Thoracic aorta (tissue), 2 donors: ENCODE data around the gene MYOM1. TPM values are rescaled to one million over a fixed set of nuclear protein-coding genes. Genes with fewer than 3 reads are reported as not detected.
A peak's percentile ranks its signal among the peaks of the same experiment; 100 is the strongest.

Experiments
- ATAC-seq: fragments of 150-250 bp; one replicate; pipeline ENCODE4 v1.8.0; 2017; ENCODE audit warnings: low read depth; ENCODE audit not compliant: insufficient number of reproducible peaks, low FRiP score
- DNase-seq: peaks from one replicate; pipeline ENCODE4 v3.0.0-alpha.2; 2020; ENCODE audit warnings: low spot score
- H3K27ac ChIP-seq, 2 donors: fragments of 200-600 bp; sonication (generic); 1 replicate in 1 of 2; 2 replicates in 1 of 2; pipeline ENCODE4 v1.5.1; 2016; ENCODE audit warnings: mild to moderate bottlenecking in 2 of 2, moderate library complexity in 2 of 2
- H3K27me3 ChIP-seq: fragments of 200-600 bp; sonication (generic); replicated peaks from 2 replicates; pipeline ENCODE4 v1.6.0; 2016; ENCODE audit warnings: mild to moderate bottlenecking; ENCODE audit not compliant: insufficient read depth
- H3K36me3 ChIP-seq: fragments of 200-600 bp; sonication (generic); one replicate; pipeline ENCODE4 v1.5.1; 2016
- H3K4me1 ChIP-seq, 2 donors: fragments of 200-600 bp; sonication (generic); 1 replicate in 1 of 2; 2 replicates in 1 of 2; pipeline versions ENCODE4 v1.5.1 to v1.6.0; 2016; ENCODE audit warnings: low read depth in 2 of 2, mild to moderate bottlenecking in 1 of 2; ENCODE audit not compliant: control insufficient read depth in 1 of 2
- H3K4me3 ChIP-seq: fragments of 200-600 bp; sonication (generic); 2 replicates; pipeline ENCODE4 v1.5.1; 2016; ENCODE audit warnings: mild to moderate bottlenecking
- H3K9me3 ChIP-seq: fragments of 200-600 bp; sonication (generic); 2 replicates; pipeline ENCODE4 v1.5.1; 2016
- CTCF ChIP-seq: fragments of 200-600 bp; sonication (generic); IDR thresholded peaks from one replicate; pipeline ENCODE4 v1.5.1; 2019; ENCODE audit warnings: antibody characterized with exemption
- total RNA-seq, 2 donors: library from RNA; depleted of rRNA; stranded (reverse); fragments of >200 nt; gene quantifications; one replicate each; pipeline versions ENCODE4 v1.1.0 to v1.2.3, GENCODE V29; 2016

MYOM1 gene
- total RNA-seq, 2 donors from 2014 or later: 16.1 to 27.2 TPM

- ATAC-seq: no peak
- no peak for TF ChIP-seq CTCF
- Histone ChIP-seq H3K27ac (peak overlapping the region; percentile 99 to 100), H3K4me3 (peak overlapping the region; percentile 56), H3K27me3 (no peaks in the 10 kb centered on the region), H3K36me3 (peaks cover 39% of the 10 kb centered on the region), H3K9me3 (no peaks in the 10 kb centered on the region), H3K4me1 (peaks cover 44 to 80% of the 10 kb centered on the region in 2 donors)
- DNase-seq: no peak
Measured at GRCh38 chr18:3252843-3253242, 33.1 kb upstream of the MYOM1 start.

GRCh38 chr18:3251963-3252277 lies 32.2 kb upstream of the MYOM1 start:
- H3K27ac ChIP-seq: peak overlapping the region; percentile 99 to 100
- no peak for ATAC-seq
- no peaks in the 10 kb centered on the region for H3K9me3 ChIP-seq
- peaks cover 38 to 71% of the 10 kb centered on the region in 2 donors for H3K4me1 ChIP-seq
- no peak for TF ChIP-seq CTCF
- no peak for DNase-seq
- peak overlapping the region; percentile 56 for H3K4me3 ChIP-seq
- H3K36me3 ChIP-seq: peaks cover 32% of the 10 kb centered on the region
- no peaks in the 10 kb centered on the region for H3K27me3 ChIP-seq

GRCh38 chr18:3251249-3251962 lies 31.6 kb upstream of the MYOM1 start:
- peak overlapping the region; percentile 99 to 100 for H3K27ac ChIP-seq
- H3K4me1 ChIP-seq: peaks cover 36 to 66% of the 10 kb centered on the region in 2 donors
- H3K27me3 ChIP-seq: no peaks in the 10 kb centered on the region
- no peaks in the 10 kb centered on the region for H3K9me3 ChIP-seq
- H3K4me3 ChIP-seq: peak overlapping the region; percentile 56
- no peak for TF ChIP-seq CTCF
- ATAC-seq: no peak
- DNase-seq: no peak
- H3K36me3 ChIP-seq: peaks cover 32% of the 10 kb centered on the region

- ATAC-seq (peak; percentile 36), DNase-seq (no peak)
- Histone ChIP-seq H3K27me3 (no peaks in the 10 kb centered on the region), H3K27ac (peak overlapping the region; percentile 99 to 100), H3K36me3 (peaks cover 28% of the 10 kb centered on the region), H3K4me1 (peaks cover 26 to 58% of the 10 kb centered on the region in 2 donors), H3K9me3 (no peaks in the 10 kb centered on the region), H3K4me3 (peak overlapping the region; percentile 89)
- no peak for TF ChIP-seq CTCF
Measured at GRCh38 chr18:3250237-3251107, 30.7 kb upstream of the MYOM1 start.

- Histone ChIP-seq H3K4me3 (peak overlapping the region; percentile 89), H3K27ac (peak overlapping the region; percentile 99 to 100), H3K27me3 (no peaks in the 10 kb centered on the region), H3K36me3 (peaks cover 12% of the 10 kb centered on the region), H3K4me1 (peaks cover 22 to 55% of the 10 kb centered on the region in 2 donors), H3K9me3 (no peaks in the 10 kb centered on the region)
- TF ChIP-seq CTCF: no peak
- DNase-seq: no peak
- ATAC-seq: no peak
Measured at GRCh38 chr18:3248658-3249359, 29.0 kb upstream of the MYOM1 start.
